Fibroblast of villous mesenchyme (primary cell): Measurements from ENCODE around the gene PLEKHJ1. TPM values are rescaled to one million over a fixed set of nuclear protein-coding genes. Genes with fewer than 3 reads are reported as not detected.

Experiments used
- DNase-seq: peaks from one replicate; pipeline ENCODE4 v3.0.0-alpha.2; 2010; ENCODE audit warnings: low read depth
- H3K4me3 ChIP-seq: 2 replicates; pipeline ENCODE4 v1.5.1; 2011; ENCODE audit warnings: low read depth, mild to moderate bottlenecking, low read length
- CTCF ChIP-seq: IDR thresholded peaks from 2 replicates; pipeline ENCODE4 v1.5.1; 2012; ENCODE audit warnings: low read depth, mild to moderate bottlenecking, low read length; ENCODE audit not compliant: insufficient read depth
- total RNA-seq: library from RNA; depleted of rRNA; stranded (reverse); fragments of >200 nt; gene quantifications from 2 replicates; pipeline ENCODE4 v1.2.3, GENCODE V29; 2012

Gene PLEKHJ1
- total RNA-seq, 1 donor = 43.6 TPM

- DNase-seq = no peak
- TF ChIP-seq CTCF = no peak
- no peak overlapping the region for H3K4me3 ChIP-seq
Measured at GRCh38 chr19:2232286-2233151, 3.6 kb downstream of the PLEKHJ1 start.

DNA sequence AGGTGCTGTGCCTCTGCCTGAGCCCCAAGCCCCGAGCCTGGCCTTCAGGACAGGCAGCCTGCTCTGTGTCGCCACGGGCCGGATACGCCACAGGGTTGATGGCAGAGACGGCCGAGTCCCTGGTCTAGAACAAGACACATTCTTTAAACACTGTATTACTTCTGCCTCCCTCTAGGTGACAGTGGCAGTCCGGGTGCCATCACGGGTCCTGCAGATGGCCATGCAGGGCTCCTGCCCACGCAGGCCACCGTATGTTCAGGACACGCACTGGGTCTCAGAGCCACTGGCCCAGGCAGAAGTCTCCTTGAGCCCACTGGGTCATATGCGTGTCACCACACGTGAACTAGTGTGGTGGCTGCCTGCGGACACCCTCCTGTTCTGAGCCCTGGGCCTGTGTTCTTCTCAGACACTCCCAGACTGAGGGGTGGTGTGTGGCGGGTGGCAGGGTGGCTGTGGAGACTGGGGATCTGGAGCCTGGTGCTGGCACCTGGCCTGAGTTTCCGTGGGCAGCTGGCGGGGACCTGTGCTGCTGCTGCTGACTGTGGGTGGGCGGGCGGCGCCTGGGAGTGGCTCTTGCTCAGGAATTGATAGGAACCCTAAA, 4.4 kb downstream of the PLEKHJ1 start:
- no peak overlapping the region for H3K4me3 ChIP-seq
- DNase-seq = no peak
- no peak for TF ChIP-seq CTCF

DNA sequence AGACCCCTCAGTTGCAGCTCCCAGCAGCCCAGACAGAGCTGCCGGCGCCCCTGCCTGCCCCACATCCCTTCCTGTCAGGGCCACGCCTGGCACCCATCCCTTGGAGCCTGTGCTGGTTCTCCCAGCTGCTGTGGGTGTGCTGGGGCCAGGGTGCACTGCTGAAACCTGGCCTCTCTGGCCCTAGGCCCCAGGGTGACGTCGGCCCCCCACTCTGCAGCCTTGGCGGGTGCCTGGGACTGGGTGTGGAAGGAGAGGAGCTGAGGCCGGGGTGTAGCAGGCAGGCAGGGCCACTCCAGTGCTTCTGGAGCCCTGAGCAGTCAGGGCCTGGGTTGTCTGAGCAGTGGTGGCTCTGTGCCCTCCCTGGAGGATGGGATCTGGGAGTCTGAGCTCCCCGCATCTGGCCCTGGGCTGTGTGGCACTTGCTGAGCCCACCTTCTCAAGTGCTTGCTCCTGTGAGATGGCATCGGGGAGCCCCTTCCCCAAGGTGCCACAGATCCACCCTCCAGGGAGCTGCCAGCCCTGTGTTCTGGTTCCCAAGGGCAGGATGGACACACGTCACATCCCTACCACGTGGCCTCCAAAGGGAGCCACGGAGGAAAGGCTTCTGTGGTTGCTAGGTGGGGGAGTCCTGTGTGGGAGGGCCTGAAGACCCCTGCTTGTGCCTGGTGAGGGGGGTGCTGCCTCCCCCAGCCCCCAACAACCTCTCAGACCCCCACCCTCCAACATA, 5.2 kb downstream of the PLEKHJ1 start:
- no peak overlapping the region for H3K4me3 ChIP-seq
- TF ChIP-seq CTCF = no peak
- no peak for DNase-seq

DNA sequence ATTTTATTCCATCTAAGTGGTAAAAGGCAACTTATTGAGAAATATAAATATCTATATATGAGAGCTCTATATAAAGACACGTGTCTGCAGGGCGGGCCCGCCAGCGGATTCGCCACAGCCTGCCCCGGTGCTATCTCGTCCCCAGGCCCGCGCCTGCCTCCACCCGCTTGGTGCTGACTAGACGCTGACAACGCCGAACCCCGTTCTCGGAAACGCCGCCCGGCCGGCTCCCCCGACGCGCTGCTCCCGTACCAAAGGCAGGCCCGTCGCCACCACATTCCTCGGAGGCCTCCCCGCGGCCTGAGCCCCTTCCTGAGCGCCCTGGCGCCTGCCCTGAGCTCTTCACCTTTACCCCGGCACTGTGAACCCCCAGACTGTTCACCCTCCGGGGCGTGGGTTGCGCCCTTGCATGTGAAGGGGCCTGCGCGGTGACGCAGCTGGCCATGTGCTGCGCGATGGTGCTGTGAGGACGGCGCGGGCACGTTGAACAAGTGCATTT, 6.0 kb downstream of the PLEKHJ1 start:
- TF ChIP-seq CTCF = no peak
- DNase-seq = no peak
- H3K4me3 ChIP-seq = no peak overlapping the region

- no peak for DNase-seq
- no peak for TF ChIP-seq CTCF
- no peak overlapping the region for H3K4me3 ChIP-seq
Measured at GRCh38 chr19:2229103-2230032, 6.8 kb downstream of the PLEKHJ1 start.
